Motor neuron (in vitro differentiated cells): ENCODE results near the gene HSFX4. TPM values are rescaled to one million over a fixed set of nuclear protein-coding genes. Genes with fewer than 3 reads are reported as not detected.
A peak's percentile ranks its signal among the peaks of the same experiment; 100 is the strongest.
"Not testable (repeated sequence)": the region's sequence is repeated elsewhere in the genome, so short reads cannot be mapped to it uniquely, and the experiment has no call there.

ENCODE experiments used
- ATAC-seq, 8 experiments: fragments of 200-7000 bp; cut with Tn5 transposase; replicated peaks in 6 of 8; 2 replicates each; pipeline ENCODE4 v1.8.0; 2021; ENCODE audit warnings: mild to moderate bottlenecking in 8 of 8, moderate library complexity in 8 of 8
- H3K27ac ChIP-seq, 2 donors: fragments of 250-450 bp; sonication (Bioruptor Pico); 2 replicates each; pipeline ENCODE4 v1.9.0; 2021; ENCODE audit warnings: antibody characterized with exemption in 2 of 2, mild to moderate bottlenecking in 2 of 2, moderate library complexity in 1 of 2
- H3K4me1 ChIP-seq, 2 donors: fragments of 250-450 bp; sonication (Bioruptor Pico); replicated peaks in 1 of 2; 2 replicates each; pipeline ENCODE4 v1.6.1; 2021; ENCODE audit warnings: antibody characterized with exemption in 2 of 2, mild to moderate bottlenecking in 2 of 2, moderate library complexity in 1 of 2
- H3K4me3 ChIP-seq, 5 donors: fragments of 250-450 bp; sonication (Bioruptor Pico); 2 replicates each; pipeline ENCODE4 v1.9.0; 2021; ENCODE audit warnings: antibody characterized with exemption in 5 of 5, mild to moderate bottlenecking in 5 of 5, moderate library complexity in 4 of 5
- WGBS, 10 experiments: fragments of 450-650 bp; shearing (Covaris generic); methylation state at CpG; one replicate each; pipeline ENCODE4 v1.0.0; 2022; 5-methylcytosine and 5-hydroxymethylcytosine counted together
- in situ Hi-C, 9 experiments: fragments of 400-800 bp; cut with MboI; loops; one replicate each; pipeline ENCODE4 v1.15.0; 2021; ENCODE audit warnings: low sequenced_read_pairs in 9 of 9, low pct_unique_long_range_greater_than_20kb in 2 of 9; ENCODE audit not compliant: unreplicated experiment in 9 of 9
- total RNA-seq, 8 experiments: library from RNA; unstranded; fragments of 300-600 nt; gene quantifications; 2 replicates each; pipeline versions ENCODE4 v1.2.3 to v1.2.4, GENCODE V29; 2022

Gene HSFX4
- total RNA-seq, 8 experiments from 2014 or later, result 0.22 to 0.70 (median 0.43) TPM

- in situ Hi-C loops, H3K4me3 ChIP-seq, H3K27ac ChIP-seq, ATAC-seq, H3K4me1 ChIP-seq: not testable (repeated sequence)
- WGBS, 10 experiments, result no CpG with 5 or more reads among the region's 8 CpGs
Observed at GRCh38 chrX:149927245-149927963, 2.0 kb upstream of the HSFX4 start.

- H3K4me1 ChIP-seq, H3K4me3 ChIP-seq, ATAC-seq, H3K27ac ChIP-seq, in situ Hi-C loops: not testable (repeated sequence)
- WGBS, 10 experiments, result no CpG with 5 or more reads among the region's 1 CpG
Observed at GRCh38 chrX:149927964-149928258, 1.5 kb upstream of the HSFX4 start.

GRCh38 chrX:149928635-149929034, 738 bp upstream of the HSFX4 start:
- ATAC-seq, H3K27ac ChIP-seq, in situ Hi-C loops, H3K4me1 ChIP-seq, H3K4me3 ChIP-seq: not testable (repeated sequence)
- WGBS, 10 experiments, result no CpG with 5 or more reads among the region's 1 CpG

DNA sequence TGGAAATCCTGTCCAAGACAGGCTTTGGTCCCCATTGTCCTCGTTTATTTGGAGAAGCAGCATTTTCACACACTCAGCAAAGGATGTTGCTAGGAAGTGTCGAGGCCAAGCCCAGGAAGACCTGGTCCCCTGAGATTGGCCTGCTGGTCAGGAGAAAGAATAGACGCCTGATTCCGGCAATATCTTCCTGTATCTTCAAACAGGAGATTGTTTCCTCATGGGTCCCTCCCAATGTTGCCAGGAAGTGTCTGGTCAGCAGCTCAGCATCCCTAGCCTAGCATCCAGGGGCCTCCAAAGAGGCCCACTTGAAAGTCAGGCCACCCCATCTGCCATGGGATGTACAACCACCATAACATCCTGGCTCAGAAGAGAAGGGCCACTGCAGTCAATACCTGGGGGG, 2.0 kb downstream of the HSFX4 start:
- in situ Hi-C loops, H3K4me1 ChIP-seq, H3K27ac ChIP-seq, ATAC-seq, H3K4me3 ChIP-seq: not testable (repeated sequence)
- WGBS, 10 experiments, result no CpG with 5 or more reads among the region's 4 CpGs

DNA sequence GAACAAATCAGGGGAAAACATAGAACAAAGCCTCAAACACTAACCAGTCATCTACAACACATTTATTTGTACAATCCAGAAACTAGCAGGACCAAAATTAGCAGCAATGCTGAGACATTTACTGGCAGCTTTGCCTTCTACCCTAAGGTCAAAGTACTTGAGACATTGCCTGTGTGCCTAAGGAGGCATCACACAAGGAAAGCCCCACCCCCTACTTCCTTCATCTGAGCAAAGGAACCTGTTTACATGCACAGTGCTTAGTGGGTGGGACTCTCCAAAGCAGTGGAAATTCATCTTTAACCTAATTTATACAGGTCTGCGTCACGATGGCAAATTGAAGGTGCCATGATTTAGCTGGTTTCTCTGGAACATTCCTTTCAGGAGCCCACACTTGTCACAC, 2.8 kb downstream of the HSFX4 start:
- H3K4me3 ChIP-seq, H3K27ac ChIP-seq, in situ Hi-C loops, H3K4me1 ChIP-seq, ATAC-seq: not testable (repeated sequence)
- WGBS, 10 experiments, result no CpG with 5 or more reads among the region's 2 CpGs

DNA sequence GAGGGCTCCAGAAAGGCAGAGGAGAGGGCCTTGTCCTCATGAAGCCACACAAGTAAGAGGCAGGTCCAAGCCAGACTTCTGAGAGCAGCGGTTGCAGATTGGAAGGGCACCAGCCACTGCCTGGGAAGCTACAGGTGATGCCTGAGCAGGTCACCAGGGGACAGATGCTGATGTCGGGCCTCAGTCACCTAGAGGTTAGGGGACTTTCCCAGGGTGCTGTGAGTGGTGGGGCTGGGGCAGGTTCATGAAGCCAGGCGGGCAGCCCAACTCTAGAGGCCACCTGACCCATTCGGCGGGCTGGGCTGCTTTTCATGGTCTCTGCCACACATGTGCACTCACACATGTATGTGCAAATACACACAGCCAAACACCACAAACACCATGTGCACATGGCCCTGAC, 3.6 kb downstream of the HSFX4 start:
- H3K4me1 ChIP-seq, H3K27ac ChIP-seq, ATAC-seq, in situ Hi-C loops, H3K4me3 ChIP-seq: not testable (repeated sequence)
- WGBS, 10 experiments, result no CpG with 5 or more reads among the region's 5 CpGs

- ATAC-seq, H3K27ac ChIP-seq, H3K4me3 ChIP-seq, in situ Hi-C loops, H3K4me1 ChIP-seq: not testable (repeated sequence)
- no CpG with 5 or more reads among the region's 21 CpGs for WGBS, 10 experiments
Observed at GRCh38 chrX:149933547-149933946, 4.2 kb downstream of the HSFX4 start.

DNA sequence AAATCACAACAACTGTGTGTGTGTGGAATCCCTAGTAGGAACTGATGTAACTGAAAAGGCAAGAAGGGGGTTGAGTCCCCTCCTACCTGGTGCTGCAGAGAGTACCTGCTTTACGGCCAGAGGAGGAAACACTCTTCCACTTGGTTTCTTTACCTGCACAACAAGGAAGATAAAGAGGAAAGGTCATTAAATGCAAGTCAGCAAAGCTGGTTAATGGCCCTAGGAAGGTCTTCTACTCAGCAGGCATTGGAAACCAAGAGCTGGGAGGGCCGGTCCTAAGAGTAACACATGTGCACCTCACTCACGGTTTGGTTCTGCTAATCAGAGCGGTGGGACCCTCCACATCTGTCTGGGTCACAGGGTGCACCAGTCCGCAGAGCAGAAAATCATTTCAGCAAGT, 8.0 kb downstream of the HSFX4 start:
- H3K4me3 ChIP-seq, result peak overlapping the region; percentile 53 to 86 (median 80)
- H3K27ac ChIP-seq, result peak overlapping the region; percentile 94 to 95
- ATAC-seq, H3K4me1 ChIP-seq, in situ Hi-C loops: not testable (repeated sequence)
- 0 to 33% methylated on average over 1 to 3 of the region's 5 CpGs; no CpG with 5 or more reads in 8 of the 10 experiments for WGBS, 10 experiments

DNA sequence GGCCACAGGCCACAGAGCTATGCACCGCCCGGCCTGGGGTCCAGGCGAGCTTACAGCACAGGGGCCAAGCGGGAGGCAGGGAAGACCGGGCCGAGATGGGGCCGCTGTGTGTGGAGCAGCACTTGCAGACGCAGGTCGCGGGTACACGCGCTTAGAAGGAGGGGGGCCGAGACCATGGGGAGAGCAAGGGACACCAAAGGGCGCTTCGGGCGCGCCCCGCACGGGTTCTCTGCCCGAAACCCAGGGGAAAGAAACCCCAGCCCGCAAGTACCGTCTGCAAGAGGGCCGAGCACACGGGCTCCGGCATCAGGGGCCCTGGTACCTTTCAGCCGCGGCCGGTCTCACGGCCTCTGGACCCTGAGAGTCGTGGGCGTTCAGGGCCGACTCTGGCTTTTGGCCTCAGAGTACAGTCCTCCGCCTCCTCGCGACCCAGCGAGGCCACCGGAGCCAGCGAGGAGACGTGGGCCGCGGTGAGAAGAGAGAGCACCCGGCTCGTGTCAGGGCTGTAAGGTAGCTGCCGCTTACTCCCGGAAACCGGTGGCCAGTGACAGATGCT, 8.6 kb downstream of the HSFX4 start:
- Histone ChIP-seq H3K4me3 (peak overlapping the region; percentile 53 to 86 (median 80)), H3K4me1 (peaks cover 0 to 4% of the 10 kb centered on the region in 2 donors), H3K27ac (peak overlapping the region; percentile 94 to 95)
- 18 to 31% (median 20%) methylated on average over 1 to 9 of the region's 46 CpGs; no CpG with 5 or more reads in 7 of the 10 experiments for WGBS, 10 experiments
- in situ Hi-C loops, result no loop called here
- peak in 2 of 8 experiments; percentile 0 for ATAC-seq

DNA sequence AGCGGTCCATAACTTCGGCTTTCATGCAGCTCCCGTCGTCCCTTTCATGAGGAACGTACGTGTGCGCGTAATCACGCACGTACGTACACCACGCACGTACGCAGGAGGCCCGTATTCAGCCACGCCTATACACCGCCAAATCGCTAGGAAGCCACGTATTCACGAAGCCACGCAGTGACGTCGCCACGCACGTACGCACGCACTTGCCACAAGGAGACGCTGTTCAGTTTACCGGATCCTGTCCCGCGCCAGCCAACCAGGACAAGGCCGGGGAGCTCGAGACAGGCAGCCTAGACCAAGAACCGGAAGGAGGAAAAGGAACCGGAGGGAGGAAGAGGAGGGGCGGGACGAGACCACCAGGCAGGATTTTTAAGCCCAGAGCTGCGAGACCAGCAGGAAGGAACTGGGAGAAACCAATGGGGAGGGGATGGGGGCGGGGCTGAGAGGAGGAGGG, 9.1 kb downstream of the HSFX4 start, which contains the start of gene EOLA2:
TSS of gene EOLA2 (minus strand) at position 65 of the 454 bp plus-strand sequence. CDS start 4,617 bp downstream, outside the sequence.
- 0 to 40% (median 20%) methylated on average over 1 to 11 of the region's 39 CpGs; no CpG with 5 or more reads in 7 of the 10 experiments for WGBS, 10 experiments
- peak within 1 kb of the TSS; percentile 99 to 100 for H3K27ac ChIP-seq
- H3K4me1 ChIP-seq, result peaks cover 0 to 4% of the 10 kb centered on the region in 2 donors
- peak within 1 kb of the TSS; percentile 77 to 99 (median 86) for H3K4me3 ChIP-seq
- in situ Hi-C loops, result no loop called here
- ATAC-seq, result peak; percentile 52 to 75 (median 60)

DNA sequence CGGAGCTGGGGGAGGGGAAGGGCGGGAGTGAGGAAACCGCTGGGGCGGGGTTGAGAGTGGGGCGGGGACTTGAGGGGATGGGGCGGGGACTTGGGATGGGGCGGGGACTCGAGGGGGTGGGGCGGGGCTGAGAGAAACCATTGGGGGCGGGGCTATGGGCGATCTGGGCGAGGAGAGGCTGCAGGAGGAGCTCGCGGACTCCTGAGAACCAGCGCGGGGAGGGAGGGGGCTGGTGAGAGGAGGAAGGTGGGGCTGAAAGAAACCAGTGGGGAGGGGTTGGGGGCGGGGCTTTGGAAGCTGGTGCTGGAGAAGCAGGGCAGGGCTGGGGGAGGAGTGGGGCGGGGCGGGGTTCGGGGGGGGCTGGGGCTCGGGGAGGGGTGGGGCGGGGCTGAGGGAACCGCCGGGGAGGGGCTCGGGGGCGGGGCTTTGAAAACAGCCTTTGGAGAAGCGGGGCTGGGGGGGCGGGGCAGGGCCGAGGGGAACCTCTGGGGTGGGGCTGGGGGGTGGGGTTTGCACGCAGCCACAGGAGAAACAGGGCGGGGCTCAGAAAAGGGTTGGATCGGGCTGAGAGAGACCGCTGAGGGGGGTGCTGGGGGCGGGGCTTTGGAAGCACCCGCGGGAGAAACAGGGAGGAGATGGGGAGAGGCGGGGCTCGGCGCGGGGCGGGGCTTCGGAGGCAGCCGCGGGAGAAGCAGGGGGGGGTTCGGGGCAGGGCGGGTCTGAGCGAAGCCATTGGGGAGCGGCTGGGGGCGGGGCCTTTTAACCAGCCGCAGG, 9.7 kb downstream of the HSFX4 start:
- H3K27ac ChIP-seq, result peak overlapping the region; percentile 99 to 100
- in situ Hi-C loops, result no loop called here
- WGBS, 10 experiments, result 40% methylated on average over 2 of the region's 50 CpGs; no CpG with 5 or more reads in 9 of the 10 experiments
- peak overlapping the region; percentile 77 to 99 (median 86) for H3K4me3 ChIP-seq
- H3K4me1 ChIP-seq, result peaks cover 0 to 4% of the 10 kb centered on the region in 2 donors
- ATAC-seq, result peak in 4 of 8 experiments; percentile 0 to 30 (median 6)

DNA sequence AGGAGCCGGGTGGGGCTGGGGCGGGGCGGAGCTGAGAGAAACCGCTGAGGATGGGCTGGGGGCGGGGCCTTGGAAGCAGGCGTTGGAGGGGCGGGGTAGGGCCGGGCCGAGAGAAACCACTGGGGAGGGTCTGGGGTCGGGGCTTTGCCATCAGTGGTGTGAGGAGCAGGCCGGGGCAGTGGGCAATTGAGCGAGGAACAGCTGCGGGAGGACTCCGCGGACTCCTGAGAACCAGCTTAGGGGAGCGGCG, 10.2 kb downstream of the HSFX4 start:
- Histone ChIP-seq H3K4me3 (peak overlapping the region; percentile 63 to 99 (median 86)), H3K4me1 (peaks cover 0 to 4% of the 10 kb centered on the region in 2 donors), H3K27ac (peak overlapping the region; percentile 99 to 100)
- no CpG with 5 or more reads among the region's 17 CpGs for WGBS, 10 experiments
- ATAC-seq, result peak; percentile 4 to 44 (median 33)
- in situ Hi-C loops, result no loop called here

DNA sequence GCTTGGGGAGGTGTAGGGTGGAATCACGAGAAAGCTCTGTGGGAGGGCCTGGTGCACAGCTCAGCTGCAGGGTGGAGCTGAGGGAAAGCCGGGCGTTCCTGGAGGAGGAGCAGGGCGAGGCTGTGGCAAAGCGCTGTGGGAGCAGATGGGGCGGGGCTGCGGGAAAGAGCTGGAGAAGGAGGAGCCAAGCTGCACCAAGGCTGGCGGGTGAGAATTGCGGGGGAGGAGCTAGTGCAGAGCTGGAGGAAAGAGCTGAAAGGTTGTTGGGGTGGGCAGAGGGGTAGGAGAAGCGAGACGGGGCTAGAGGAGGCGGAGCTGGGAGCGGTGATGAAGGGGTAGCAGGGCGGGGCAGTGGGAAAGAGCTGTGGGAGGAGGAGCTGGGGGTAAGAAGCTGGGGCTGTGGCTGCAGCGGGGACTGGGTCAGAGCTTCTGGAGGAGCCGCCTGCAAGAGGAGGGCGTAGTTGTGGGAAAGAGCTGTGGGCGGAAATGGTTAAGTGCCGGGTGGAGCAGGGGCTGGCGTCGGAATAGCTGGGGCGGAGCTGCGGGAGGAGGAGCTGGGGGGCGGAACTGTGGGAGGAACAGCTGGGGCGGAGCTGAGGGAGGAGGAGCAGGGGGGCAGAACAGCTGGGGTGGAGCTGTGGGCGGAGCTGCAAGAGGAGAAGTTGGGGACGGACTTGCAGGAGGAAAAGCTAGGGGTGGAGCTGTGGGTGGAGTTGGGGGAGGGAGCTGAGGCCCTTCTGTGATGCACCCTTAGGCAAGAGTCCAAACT, 10.7 kb downstream of the HSFX4 start:
- WGBS, 10 experiments, result no CpG with 5 or more reads among the region's 27 CpGs
- H3K4me1 ChIP-seq, result peaks cover 0 to 4% of the 10 kb centered on the region in 2 donors
- in situ Hi-C loops, result no loop called here
- peak; percentile 67 to 75 (median 72) for ATAC-seq
- peak overlapping the region; percentile 63 to 99 (median 86) for H3K4me3 ChIP-seq
- peak overlapping the region; percentile 99 to 100 for H3K27ac ChIP-seq
